ENCODE measurements around the gene GSTM4.
"Not testable (repeated sequence)": the region's sequence is repeated elsewhere in the genome, so short reads cannot be mapped to it uniquely, and the experiment has no call there.

Gene GSTM4

GRCh38 chr1:109667452-109668122 is 11.7 kb downstream of the GSTM4 start, which contains the start of gene GSTM2:
TSS of gene GSTM2 (plus strand) at chr1:109668057. CDS start at chr1:109668116, 59 bp downstream.
- peak; percentile 86 for DNase-seq (ENCODE audit: low spot score)

GRCh38 chr1:109668123-109668775 is 12.3 kb downstream of the GSTM4 start:
- DNase-seq (ENCODE audit: low spot score) = no peak

GRCh38 chr1:109669246-109669948 is 13.5 kb downstream of the GSTM4 start:
- DNase-seq (ENCODE audit: low spot score) = no peak

- not testable (repeated sequence) for DNase-seq (ENCODE audit: low spot score)
Measured at GRCh38 chr1:109669949-109670302, 14.0 kb downstream of the GSTM4 start.

GRCh38 chr1:109671067-109671466 is 15.2 kb downstream of the GSTM4 start:
- DNase-seq (ENCODE audit: low spot score) = no peak

GRCh38 chr1:109673861-109674260 is 18.0 kb downstream of the GSTM4 start:
- not testable (repeated sequence) for DNase-seq (ENCODE audit: low spot score)

GRCh38 chr1:109676683-109677381 is 20.9 kb downstream of the GSTM4 start:
- DNase-seq (ENCODE audit: low spot score) = not testable (repeated sequence)

- no peak for DNase-seq (ENCODE audit: low spot score)
Measured at GRCh38 chr1:109677459-109677858, 21.6 kb downstream of the GSTM4 start.

- not testable (repeated sequence) for DNase-seq (ENCODE audit: low spot score)
Measured at GRCh38 chr1:109678637-109679036, 22.7 kb downstream of the GSTM4 start.

GRCh38 chr1:109684777-109685176 is 28.9 kb downstream of the GSTM4 start:
- DNase-seq (ENCODE audit: low spot score) = not testable (repeated sequence)

- not testable (repeated sequence) for DNase-seq (ENCODE audit: low spot score)
Measured at GRCh38 chr1:109685399-109685798, 29.5 kb downstream of the GSTM4 start.

GRCh38 chr1:109685890-109686289 is 30.0 kb downstream of the GSTM4 start:
- DNase-seq (ENCODE audit: low spot score) = not testable (repeated sequence)

GRCh38 chr1:109687109-109687508 is 31.2 kb downstream of the GSTM4 start:
- DNase-seq (ENCODE audit: low spot score) = not testable (repeated sequence)

GRCh38 chr1:109687641-109688499 is 32.0 kb downstream of the GSTM4 start, which contains the start of gene GSTM1:
TSS of gene GSTM1 (plus strand) at chr1:109687817. CDS start at chr1:109687874, 57 bp downstream.
- DNase-seq (ENCODE audit: low spot score) = no peak

GRCh38 chr1:109689844-109690405 is 34.0 kb downstream of the GSTM4 start:
- DNase-seq (ENCODE audit: low spot score) = no peak

GRCh38 chr1:109691759-109692158 is 35.9 kb downstream of the GSTM4 start:
- peak; percentile 20 for DNase-seq (ENCODE audit: low spot score)

- not testable (repeated sequence) for DNase-seq (ENCODE audit: low spot score)
Measured at GRCh38 chr1:109694400-109694799, 38.5 kb downstream of the GSTM4 start.

GRCh38 chr1:109695138-109695537 is 39.2 kb downstream of the GSTM4 start:
- DNase-seq (ENCODE audit: low spot score) = not testable (repeated sequence)

GRCh38 chr1:109697066-109697465 is 41.2 kb downstream of the GSTM4 start:
- no peak for DNase-seq (ENCODE audit: low spot score)

GRCh38 chr1:109697861-109698260 is 42.0 kb downstream of the GSTM4 start:
- DNase-seq (ENCODE audit: low spot score) = not testable (repeated sequence)

All from SK-N-DZ (cell line).